K562 (cell line): Measurements from ENCODE around the gene ENO3. TPM values are rescaled to one million over a fixed set of nuclear protein-coding genes. Genes with fewer than 3 reads are reported as not detected.

ENCODE experiments used
- CREM ChIP-seq: IDR thresholded peaks from 2 replicates; pipeline ENCODE4 v1.6.1; 2014; ENCODE audit warnings: antibody characterized with exemption, low read depth
- FOXJ3 ChIP-seq: sonication (generic); formaldehyde crosslinking; IDR thresholded peaks from 2 replicates; pipeline ENCODE4 v1.4.0; 2020; ENCODE audit warnings: mild to moderate bottlenecking, missing genetic modification reagents
- HDAC2 ChIP-seq: fragments of 450-650 bp; IDR thresholded peaks from 2 replicates; pipeline ENCODE4 v1.6.1; 2016; ENCODE audit warnings: mild to moderate bottlenecking
- PCBP1 ChIP-seq: fragments of 200-400 bp; formaldehyde crosslinking; IDR thresholded peaks from 2 replicates; pipeline ENCODE4 v1.6.1; 2018; ENCODE audit warnings: mild to moderate bottlenecking, low read depth, low read length; ENCODE audit not compliant: poor library complexity, severe bottlenecking
- PCBP2 ChIP-seq: fragments of 200-400 bp; formaldehyde crosslinking; IDR thresholded peaks from 2 replicates; pipeline ENCODE4 v1.6.1; 2018; ENCODE audit warnings: low read length, low read depth, mild to moderate bottlenecking, moderate library complexity; ENCODE audit not compliant: poor library complexity, severe bottlenecking
- PHF20 ChIP-seq: fragments of 450-650 bp; IDR thresholded peaks from 2 replicates; pipeline ENCODE4 v1.6.1; 2018; ENCODE audit not compliant: partially characterized antibody
- SPI1 ChIP-seq: IDR thresholded peaks from 2 replicates; pipeline ENCODE4 v1.6.1; 2011; ENCODE audit warnings: low read depth, low read length, control low read depth, borderline replicate concordance
- ZC3H11A ChIP-seq: IDR thresholded peaks from 2 replicates; pipeline ENCODE4 v1.6.1; 2012; ENCODE audit warnings: low read depth, low read length, improper control_type of control experiment
- ZFX ChIP-seq: sonication (generic); formaldehyde crosslinking; IDR thresholded peaks from 2 replicates; pipeline ENCODE4 v1.8.0; 2022; ENCODE audit warnings: mild to moderate bottlenecking, missing genetic modification reagents, moderate library complexity
- ZNF133 ChIP-seq: fragments of 250-450 bp; sonication (Bioruptor Pico); IDR thresholded peaks from 2 replicates; pipeline ENCODE4 v1.4.0; 2020; ENCODE audit warnings: mild to moderate bottlenecking
- ZNF232 ChIP-seq: sonication (generic); formaldehyde crosslinking; IDR thresholded peaks from 2 replicates; pipeline ENCODE4 v1.8.0; 2022; ENCODE audit warnings: mild to moderate bottlenecking, missing genetic modification reagents
- ZNF316 ChIP-seq: fragments of 450-650 bp; IDR thresholded peaks from 2 replicates; pipeline ENCODE4 v1.6.1; 2016
- ZNF431 ChIP-seq: sonication (generic); formaldehyde crosslinking; IDR thresholded peaks from 2 replicates; pipeline ENCODE4 v1.8.0; 2022; ENCODE audit warnings: mild to moderate bottlenecking, missing genetic modification reagents
- ZNF561 ChIP-seq: fragments of 450-650 bp; formaldehyde crosslinking; conservative IDR thresholded peaks from 2 replicates; pipeline ENCODE4 v1.4.0; 2020; ENCODE audit warnings: mild to moderate bottlenecking, moderate library complexity
- polyA plus RNA-seq, 8 experiments: library from polyadenylated mRNA; depleted of rRNA in 4 of 8; stranded (reverse) in 5 of 8; unstranded in 3 of 8; fragments of >200 nt; fragmentation: Nextera tagmentation in 2 of 8; fragmentation: Illumina TruSeq in 1 of 8; extraction: Ambion mirVana in 2 of 8; extraction: Trizol in 1 of 8; gene quantifications; 2 replicates each; pipeline versions ENCODE4 v1.2.1 to v1.2.3, GENCODE V29; 2011 to 2014; ENCODE audit warnings: inconsistent platforms in 1 of 8, missing spikeins in 1 of 8
- total RNA-seq, 7 experiments: library from RNA; depleted of rRNA in 6 of 7; stranded (reverse); fragments of >200 nt in 6 of 7; fragmentation: Illumina TruSeq in 2 of 7; extraction: Trizol in 2 of 7; gene quantifications; 2 replicates each; pipeline versions ENCODE4 v1.2.1 to v1.2.3, GENCODE V29; 2011 to 2021; ENCODE audit warnings: low replicate concordance in 1 of 7
- TF ChIP-seq, protein P1 (sequence below): fragments of 450-650 bp; IDR thresholded peaks from 2 replicates; pipeline ENCODE4 v1.6.1; 2018; ENCODE audit warnings: mild to moderate bottlenecking, low read depth; ENCODE audit not compliant: partially characterized antibody
- TF ChIP-seq, protein P2 (sequence below), 2 experiments: fragments of 450-650 bp; formaldehyde crosslinking in 1 of 2; IDR thresholded peaks; 2 replicates each; pipeline versions ENCODE4 v1.4.0 to v1.6.1; 2014 to 2020; ENCODE audit warnings: mild to moderate bottlenecking in 2 of 2, borderline replicate concordance in 1 of 2, low read depth in 1 of 2
- TF ChIP-seq, protein P3 (sequence below): fragments of 250-450 bp; sonication (Bioruptor Pico); IDR thresholded peaks from 2 replicates; pipeline ENCODE4 v1.5.0; 2021

The ENO3 gene
- total and polyA plus RNA-seq, 9 of the 15 experiments (the other 6 are each of a cell fraction or from before 2014, with no cell fraction given), result 5.7 to 17.2 (median 9.9) TPM

DNA sequence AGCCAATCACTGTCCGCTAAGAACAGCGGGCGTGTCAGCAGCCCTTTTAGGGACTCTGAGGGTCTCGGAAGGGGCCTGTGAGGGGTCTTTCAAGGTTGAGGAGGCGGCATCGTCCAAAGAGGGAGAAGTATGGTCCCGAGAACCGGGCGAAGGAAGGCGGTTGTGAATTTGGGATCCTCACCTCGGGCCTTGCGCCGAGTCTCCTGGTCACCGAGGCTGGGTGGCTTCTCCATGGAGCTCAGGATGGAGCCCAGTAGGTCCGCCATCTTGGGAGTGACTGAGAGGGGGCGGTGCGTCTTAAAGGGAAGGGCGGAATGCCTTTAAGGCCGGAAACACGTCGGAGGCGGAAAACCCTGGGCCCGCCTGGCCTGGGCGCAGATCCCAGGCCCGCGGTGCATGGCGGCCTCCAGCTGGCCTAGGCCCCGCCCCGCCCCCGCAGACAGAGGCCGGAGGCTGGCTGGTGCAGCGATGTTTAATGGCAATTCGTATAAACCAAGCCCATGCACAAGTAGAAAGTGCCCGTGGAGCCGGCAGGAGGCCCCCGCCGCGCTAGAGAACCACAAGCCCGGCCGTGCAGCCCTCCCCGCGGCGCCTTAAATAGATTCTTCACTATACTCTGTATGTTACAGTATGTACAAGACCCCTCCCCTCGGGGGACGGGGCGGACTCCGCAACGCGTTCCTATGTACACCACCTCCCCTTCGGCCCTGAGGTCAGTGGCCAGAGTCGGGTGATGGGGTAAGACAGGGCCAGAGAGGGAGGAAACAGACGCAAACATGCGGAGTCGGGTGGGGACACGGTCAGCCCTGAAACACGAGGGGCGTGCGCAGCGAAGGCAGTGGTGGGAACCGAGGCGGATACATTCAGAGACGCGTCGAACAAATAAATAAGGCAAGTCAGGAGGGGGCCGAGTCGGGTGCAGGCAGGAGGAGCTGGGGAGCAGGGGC is 16.9 kb downstream of the ENO3 start, which contains the start of gene SPAG7 (continued):
- TF ChIP-seq ZNF561 (CRISPR knock-in tag) (no peak), ZC3H11A (no peak), ZFX (CRISPR knock-in tag) (peak; percentile 88), FOXJ3 (no peak), SPI1 (no peak), ZNF133 (CRISPR knock-in tag) (no peak), PHF20 (peak; percentile 72), HDAC2 (peak; percentile 13; the same call in 1 of the 2 replicates), ZNF431 (no peak), ZNF232 (CRISPR knock-in tag) (no peak), CREM (no peak), ZNF316 (no peak), PCBP1 (no peak), PCBP2 (no peak)
- TF ChIP-seq, protein P1, sequence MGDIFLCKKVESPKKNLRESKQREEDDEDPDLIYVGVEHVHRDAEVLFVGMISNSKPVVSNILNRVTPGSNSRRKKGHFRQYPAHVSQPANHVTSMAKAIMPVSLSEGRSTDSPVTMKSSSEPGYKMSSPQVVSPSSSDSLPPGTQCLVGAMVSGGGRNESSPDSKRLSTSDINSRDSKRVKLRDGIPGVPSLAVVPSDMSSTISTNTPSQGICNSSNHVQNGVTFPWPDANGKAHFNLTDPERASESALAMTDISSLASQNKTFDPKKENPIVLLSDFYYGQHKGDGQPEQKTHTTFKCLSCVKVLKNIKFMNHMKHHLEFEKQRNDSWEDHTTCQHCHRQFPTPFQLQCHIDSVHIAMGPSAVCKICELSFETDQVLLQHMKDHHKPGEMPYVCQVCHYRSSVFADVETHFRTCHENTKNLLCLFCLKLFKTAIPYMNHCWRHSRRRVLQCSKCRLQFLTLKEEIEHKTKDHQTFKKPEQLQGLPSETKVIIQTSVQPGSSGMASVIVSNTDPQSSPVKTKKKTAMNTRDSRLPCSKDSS, result no peak
- TF ChIP-seq, protein P2, sequence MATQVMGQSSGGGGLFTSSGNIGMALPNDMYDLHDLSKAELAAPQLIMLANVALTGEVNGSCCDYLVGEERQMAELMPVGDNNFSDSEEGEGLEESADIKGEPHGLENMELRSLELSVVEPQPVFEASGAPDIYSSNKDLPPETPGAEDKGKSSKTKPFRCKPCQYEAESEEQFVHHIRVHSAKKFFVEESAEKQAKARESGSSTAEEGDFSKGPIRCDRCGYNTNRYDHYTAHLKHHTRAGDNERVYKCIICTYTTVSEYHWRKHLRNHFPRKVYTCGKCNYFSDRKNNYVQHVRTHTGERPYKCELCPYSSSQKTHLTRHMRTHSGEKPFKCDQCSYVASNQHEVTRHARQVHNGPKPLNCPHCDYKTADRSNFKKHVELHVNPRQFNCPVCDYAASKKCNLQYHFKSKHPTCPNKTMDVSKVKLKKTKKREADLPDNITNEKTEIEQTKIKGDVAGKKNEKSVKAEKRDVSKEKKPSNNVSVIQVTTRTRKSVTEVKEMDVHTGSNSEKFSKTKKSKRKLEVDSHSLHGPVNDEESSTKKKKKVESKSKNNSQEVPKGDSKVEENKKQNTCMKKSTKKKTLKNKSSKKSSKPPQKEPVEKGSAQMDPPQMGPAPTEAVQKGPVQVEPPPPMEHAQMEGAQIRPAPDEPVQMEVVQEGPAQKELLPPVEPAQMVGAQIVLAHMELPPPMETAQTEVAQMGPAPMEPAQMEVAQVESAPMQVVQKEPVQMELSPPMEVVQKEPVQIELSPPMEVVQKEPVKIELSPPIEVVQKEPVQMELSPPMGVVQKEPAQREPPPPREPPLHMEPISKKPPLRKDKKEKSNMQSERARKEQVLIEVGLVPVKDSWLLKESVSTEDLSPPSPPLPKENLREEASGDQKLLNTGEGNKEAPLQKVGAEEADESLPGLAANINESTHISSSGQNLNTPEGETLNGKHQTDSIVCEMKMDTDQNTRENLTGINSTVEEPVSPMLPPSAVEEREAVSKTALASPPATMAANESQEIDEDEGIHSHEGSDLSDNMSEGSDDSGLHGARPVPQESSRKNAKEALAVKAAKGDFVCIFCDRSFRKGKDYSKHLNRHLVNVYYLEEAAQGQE (IDR thresholded peaks at IDR 0.05; ENCODE audit: borderline replicate concordance), result peak; percentile 73
- TF ChIP-seq, protein P2 (CRISPR knock-in tag; IDR thresholded peaks at IDR 0.05; ENCODE audit: low read depth), result no peak
- TF ChIP-seq, protein P3, sequence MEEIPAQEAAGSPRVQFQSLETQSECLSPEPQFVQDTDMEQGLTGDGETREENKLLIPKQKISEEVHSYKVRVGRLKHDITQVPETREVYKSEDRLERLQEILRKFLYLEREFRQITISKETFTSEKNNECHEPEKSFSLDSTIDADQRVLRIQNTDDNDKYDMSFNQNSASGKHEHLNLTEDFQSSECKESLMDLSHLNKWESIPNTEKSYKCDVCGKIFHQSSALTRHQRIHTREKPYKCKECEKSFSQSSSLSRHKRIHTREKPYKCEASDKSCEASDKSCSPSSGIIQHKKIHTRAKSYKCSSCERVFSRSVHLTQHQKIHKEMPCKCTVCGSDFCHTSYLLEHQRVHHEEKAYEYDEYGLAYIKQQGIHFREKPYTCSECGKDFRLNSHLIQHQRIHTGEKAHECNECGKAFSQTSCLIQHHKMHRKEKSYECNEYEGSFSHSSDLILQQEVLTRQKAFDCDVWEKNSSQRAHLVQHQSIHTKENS (CRISPR knock-in tag), result no peak
